HepG2 (cell line): ENCODE data around the gene VAV2. TPM values are rescaled to one million over a fixed set of nuclear protein-coding genes. Genes with fewer than 3 reads are reported as not detected.

Experiments used
- ATAC-seq: fragments of 200-7000 bp; cut with Tn5 transposase; 3 replicates; pipeline ENCODE4 v1.9.1; 2020; ENCODE audit warnings: mild to moderate bottlenecking, moderate library complexity
- BruUV-seq: library from RNA; stranded (reverse); fragments of 400-500 nt; replicated peaks from 2 replicates; lab custom pipeline; 2021; lab: Mats Ljungman, UMichigan
- CTCF ChIA-PET: fragments of 300-600 bp; formaldehyde crosslinking; extraction: SDS; loops from one replicate; lab custom pipeline; 2021; ENCODE audit warnings: low total read pairs, inconsistent platforms, low intra/inter-chr PET ratio; lab: Yijun Ruan, JAX
- POLR2A ChIA-PET: fragments of 350-600 bp; sonication (Branson Sonifier 250); formaldehyde crosslinking; loops from one replicate; lab custom pipeline; 2020; ENCODE audit warnings: antibody characterized with exemption, inconsistent platforms; lab: Yijun Ruan, JAX
- DNase-seq: peaks from one replicate; pipeline ENCODE4 v3.0.0-alpha.2; 2015; ENCODE audit warnings: low spot score
- FAIRE-seq: peaks from 3 replicates; lab custom pipeline; 2011; peaks lifted over from hg19 to GRCh38; lab: Jason Lieb, UNC
- H2AFZ ChIP-seq: one replicate; pipeline ENCODE4 v1.6.1; 2011; ENCODE audit warnings: low read length, inconsistent platforms
- H3K27ac ChIP-seq: fragments of 300-600 bp; 3 replicates; pipeline ENCODE4 v1.8.0; 2011; ENCODE audit warnings: mixed run types, mild to moderate bottlenecking, mixed read lengths, low read length, inconsistent platforms; ENCODE audit not compliant: insufficient read depth; ENCODE audit errors: extremely low read length
- H3K27me3 ChIP-seq, 2 experiments: fragments of 200-600 bp in 1 of 2; 2 replicates in 1 of 2; 3 replicates in 1 of 2; pipeline versions ENCODE4 v1.6.0 to v1.8.0; 2011; ENCODE audit warnings: low read length in 2 of 2, mild to moderate bottlenecking in 2 of 2, moderate library complexity in 2 of 2, inconsistent platforms in 1 of 2; ENCODE audit not compliant: insufficient read depth in 2 of 2, control insufficient read depth in 1 of 2
- H3K36me3 ChIP-seq, 2 experiments: fragments of 200-600 bp in 1 of 2; replicated peaks in 1 of 2; 2 replicates in 1 of 2; 3 replicates in 1 of 2; pipeline versions ENCODE4 v1.5.1 to v1.8.0; 2011; ENCODE audit warnings: low read length in 2 of 2, inconsistent platforms in 1 of 2; ENCODE audit not compliant: insufficient read depth in 2 of 2, control insufficient read depth in 1 of 2
- H3K4me1 ChIP-seq: 2 replicates; pipeline ENCODE4 v1.5.1; 2012; ENCODE audit warnings: low read length, inconsistent platforms; ENCODE audit not compliant: insufficient read depth
- H3K4me2 ChIP-seq: 2 replicates; pipeline ENCODE4 v1.6.0; 2011; ENCODE audit warnings: low read depth, low read length, inconsistent platforms
- H3K4me3 ChIP-seq, 3 experiments: fragments of 200-600 bp in 1 of 3; sonication (generic), shearing (Covaris generic) in 1 of 3; replicated peaks in 1 of 3; 2 replicates each; pipeline ENCODE4 v1.5.1; 2011 to 2016; ENCODE audit warnings: low read length in 3 of 3, inconsistent platforms in 2 of 3, low read depth in 2 of 3, mild to moderate bottlenecking in 2 of 3, control low read depth in 1 of 3, mixed read lengths in 1 of 3; ENCODE audit not compliant: insufficient read depth in 1 of 3
- H3K79me2 ChIP-seq: one replicate; pipeline ENCODE4 v1.6.1; 2011; ENCODE audit warnings: low read length, inconsistent platforms; ENCODE audit not compliant: insufficient read depth
- H3K9ac ChIP-seq: 2 replicates; pipeline ENCODE4 v1.6.0; 2011; ENCODE audit warnings: mild to moderate bottlenecking, low read depth, low read length, inconsistent platforms; ENCODE audit not compliant: insufficient read depth
- H3K9me3 ChIP-seq: 2 replicates; pipeline ENCODE4 v1.5.1; 2012; ENCODE audit warnings: mild to moderate bottlenecking, low read length
- H4K20me1 ChIP-seq: 2 replicates; pipeline ENCODE4 v1.6.0; 2011; ENCODE audit warnings: inconsistent platforms, mild to moderate bottlenecking, low read length, moderate library complexity; ENCODE audit not compliant: insufficient read depth
- ELF1 ChIP-seq: sonication (generic); formaldehyde crosslinking; IDR thresholded peaks from 2 replicates; pipeline ENCODE4 v1.4.0; 2020; ENCODE audit warnings: missing genetic modification reagents
- EZH2 ChIP-seq: conservative IDR thresholded peaks from 2 replicates; pipeline ENCODE4 v1.6.1; 2012; ENCODE audit warnings: mild to moderate bottlenecking, low read depth, low read length, moderate library complexity
- MNT ChIP-seq: fragments of 450-650 bp; IDR thresholded peaks from 2 replicates; pipeline ENCODE4 v1.6.1; 2016
- PCBP1 ChIP-seq: fragments of 200-400 bp; formaldehyde crosslinking; IDR thresholded peaks from 2 replicates; pipeline ENCODE4 v1.6.1; 2017; ENCODE audit warnings: mild to moderate bottlenecking, low read depth, low read length, borderline replicate concordance
- POLR2A ChIP-seq, 2 experiments: IDR thresholded peaks; 2 replicates each; pipeline ENCODE4 v1.6.1; 2011; ENCODE audit warnings: low read depth in 2 of 2, low read length in 2 of 2, mild to moderate bottlenecking in 1 of 2, moderate library complexity in 1 of 2; ENCODE audit not compliant: insufficient read depth in 1 of 2
- RBM22 ChIP-seq: fragments of 200-400 bp; formaldehyde crosslinking; optimal IDR thresholded peaks from 2 replicates; pipeline ENCODE3; 2017; ENCODE audit warnings: mild to moderate bottlenecking, low read length, moderate library complexity
- RFX1 ChIP-seq: fragments of 450-650 bp; IDR thresholded peaks from 2 replicates; pipeline ENCODE4 v1.6.1; 2017
- ZFY ChIP-seq: sonication (generic); formaldehyde crosslinking; IDR thresholded peaks from 2 replicates; pipeline ENCODE4 v1.4.0; 2020; ENCODE audit warnings: missing genetic modification reagents
- ZNF138 ChIP-seq: sonication (generic); formaldehyde crosslinking; IDR thresholded peaks from 2 replicates; pipeline ENCODE4 v1.5.0; 2020; ENCODE audit warnings: mild to moderate bottlenecking, low read depth, missing genetic modification reagents
- ZNF274 ChIP-seq: sonication (generic); formaldehyde crosslinking; IDR thresholded peaks from 2 replicates; pipeline ENCODE4 v1.5.1; 2020; ENCODE audit warnings: mild to moderate bottlenecking, missing genetic modification reagents
- ZNF331 ChIP-seq: sonication (generic); formaldehyde crosslinking; IDR thresholded peaks from 2 replicates; pipeline ENCODE4 v1.4.0; 2020; ENCODE audit warnings: missing genetic modification reagents
- ZNF414 ChIP-seq: sonication (generic); formaldehyde crosslinking; IDR thresholded peaks from 2 replicates; pipeline ENCODE4 v1.5.0; 2020; ENCODE audit warnings: missing genetic modification reagents
- ZNF547 ChIP-seq: sonication (generic); formaldehyde crosslinking; IDR thresholded peaks from 2 replicates; pipeline ENCODE4 v1.5.1; 2020; ENCODE audit warnings: mild to moderate bottlenecking, missing genetic modification reagents
- WGBS: methylation state at CpG from one replicate; pipeline ENCODE4 v1.1.6; 2017; ENCODE audit warnings: low lambda C conversion rate; 5-methylcytosine and 5-hydroxymethylcytosine counted together
- in situ Hi-C: cut with HindIII; loops from 2 replicates; pipeline ENCODE4 v1.10.0; 2017; ENCODE audit warnings: low pct_unique_long_range_greater_than_20kb; ENCODE audit not compliant: extremely low pct_ligation_motif_present
- intact Hi-C: fragments of 100-400 bp; cut with micrococcal nuclease; formaldehyde crosslinking; loops from one replicate; pipeline ENCODE4 v1.10.0; 2022; ENCODE audit not compliant: unreplicated experiment
- polyA plus RNA-seq, 8 experiments: library from polyadenylated mRNA; depleted of rRNA in 3 of 8; stranded (reverse) in 7 of 8; unstranded in 1 of 8; fragments of >200 nt; fragmentation: Illumina TruSeq in 4 of 8; extraction: Trizol in 4 of 8; gene quantifications; 2 replicates each; pipeline versions ENCODE4 v1.2.1 to v1.2.3, GENCODE V29; 2011 to 2016; ENCODE audit warnings: low read depth in 4 of 8, missing spikeins in 1 of 8, mixed read lengths in 1 of 8; ENCODE audit not compliant: insufficient read depth in 1 of 8
- total RNA-seq, 5 experiments: library from RNA; depleted of rRNA; stranded (reverse); fragments of >200 nt; fragmentation: Illumina TruSeq; extraction: Trizol; gene quantifications; 2 replicates each; pipeline ENCODE4 v1.2.3, GENCODE V29; 2016; ENCODE audit warnings: low read depth in 1 of 5
- TF ChIP-seq, protein P1 (sequence below): sonication (generic); formaldehyde crosslinking; IDR thresholded peaks from 2 replicates; pipeline ENCODE4 v1.5.0; 2020; ENCODE audit warnings: missing genetic modification reagents
- TF ChIP-seq, protein P2 (sequence below): fragments of 450-650 bp; IDR thresholded peaks from 2 replicates; pipeline ENCODE4 v1.6.1; 2017; ENCODE audit warnings: mild to moderate bottlenecking
- TF ChIP-seq, protein P3 (sequence below): sonication (generic); formaldehyde crosslinking; IDR thresholded peaks from 2 replicates; pipeline ENCODE4 v1.5.0; 2020; ENCODE audit warnings: missing genetic modification reagents, mild to moderate bottlenecking, borderline replicate concordance
- TF ChIP-seq, protein P4 (sequence below): sonication (generic); formaldehyde crosslinking; IDR thresholded peaks from 2 replicates; pipeline ENCODE4 v1.8.1; 2023; ENCODE audit warnings: mild to moderate bottlenecking, missing genetic modification reagents, borderline replicate concordance

The VAV2 gene
- total and polyA plus RNA-seq, 2 of the 13 experiments (the other 11 are each of a cell fraction or from before 2014, with no cell fraction given): 22.5 to 22.9 TPM

DNA sequence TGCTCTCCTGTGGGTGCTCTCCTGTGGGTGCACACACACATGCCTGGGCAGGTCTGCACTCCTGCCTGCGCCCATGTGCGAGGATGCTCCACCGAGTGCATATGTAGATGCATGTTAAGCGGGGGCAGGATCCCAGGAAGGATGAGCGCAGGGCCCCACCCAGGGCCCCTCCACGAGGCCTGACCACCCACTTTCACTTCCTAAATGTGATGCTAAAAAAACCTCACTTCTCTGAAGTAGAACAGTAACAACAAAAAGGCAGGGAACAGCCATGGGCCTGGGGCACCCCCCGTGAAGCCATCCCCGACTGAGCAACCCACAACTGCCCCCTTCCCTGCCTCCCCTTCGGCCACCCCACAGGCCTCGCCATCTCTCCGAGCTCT, 205.8 kb downstream of the VAV2 start (continued):
- no peak for TF ChIP-seq ZNF138 (CRISPR knock-in tag)
- TF ChIP-seq, protein P1, sequence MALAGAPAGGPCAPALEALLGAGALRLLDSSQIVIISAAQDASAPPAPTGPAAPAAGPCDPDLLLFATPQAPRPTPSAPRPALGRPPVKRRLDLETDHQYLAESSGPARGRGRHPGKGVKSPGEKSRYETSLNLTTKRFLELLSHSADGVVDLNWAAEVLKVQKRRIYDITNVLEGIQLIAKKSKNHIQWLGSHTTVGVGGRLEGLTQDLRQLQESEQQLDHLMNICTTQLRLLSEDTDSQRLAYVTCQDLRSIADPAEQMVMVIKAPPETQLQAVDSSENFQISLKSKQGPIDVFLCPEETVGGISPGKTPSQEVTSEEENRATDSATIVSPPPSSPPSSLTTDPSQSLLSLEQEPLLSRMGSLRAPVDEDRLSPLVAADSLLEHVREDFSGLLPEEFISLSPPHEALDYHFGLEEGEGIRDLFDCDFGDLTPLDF: no peak
- TF ChIP-seq, protein P2, sequence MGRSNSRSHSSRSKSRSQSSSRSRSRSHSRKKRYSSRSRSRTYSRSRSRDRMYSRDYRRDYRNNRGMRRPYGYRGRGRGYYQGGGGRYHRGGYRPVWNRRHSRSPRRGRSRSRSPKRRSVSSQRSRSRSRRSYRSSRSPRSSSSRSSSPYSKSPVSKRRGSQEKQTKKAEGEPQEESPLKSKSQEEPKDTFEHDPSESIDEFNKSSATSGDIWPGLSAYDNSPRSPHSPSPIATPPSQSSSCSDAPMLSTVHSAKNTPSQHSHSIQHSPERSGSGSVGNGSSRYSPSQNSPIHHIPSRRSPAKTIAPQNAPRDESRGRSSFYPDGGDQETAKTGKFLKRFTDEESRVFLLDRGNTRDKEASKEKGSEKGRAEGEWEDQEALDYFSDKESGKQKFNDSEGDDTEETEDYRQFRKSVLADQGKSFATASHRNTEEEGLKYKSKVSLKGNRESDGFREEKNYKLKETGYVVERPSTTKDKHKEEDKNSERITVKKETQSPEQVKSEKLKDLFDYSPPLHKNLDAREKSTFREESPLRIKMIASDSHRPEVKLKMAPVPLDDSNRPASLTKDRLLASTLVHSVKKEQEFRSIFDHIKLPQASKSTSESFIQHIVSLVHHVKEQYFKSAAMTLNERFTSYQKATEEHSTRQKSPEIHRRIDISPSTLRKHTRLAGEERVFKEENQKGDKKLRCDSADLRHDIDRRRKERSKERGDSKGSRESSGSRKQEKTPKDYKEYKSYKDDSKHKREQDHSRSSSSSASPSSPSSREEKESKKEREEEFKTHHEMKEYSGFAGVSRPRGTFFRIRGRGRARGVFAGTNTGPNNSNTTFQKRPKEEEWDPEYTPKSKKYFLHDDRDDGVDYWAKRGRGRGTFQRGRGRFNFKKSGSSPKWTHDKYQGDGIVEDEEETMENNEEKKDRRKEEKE: no peak
- no peak for TF ChIP-seq ZFY (CRISPR knock-in tag)
- TF ChIP-seq ZNF547 (CRISPR knock-in tag): no peak

- H3K4me1 ChIP-seq: peaks cover 25% of the 10 kb centered on the region
- H3K9ac ChIP-seq: no peak overlapping the region
- no peaks in the 10 kb centered on the region; the same call in 1 of the 2 replicates for H4K20me1 ChIP-seq
- no peaks in the 10 kb centered on the region for H3K27me3 ChIP-seq
- H3K4me3 ChIP-seq: no peak overlapping the region
- H3K79me2 ChIP-seq: no peaks in the 10 kb centered on the region
- CTCF ChIA-PET: no interaction called here
- peaks cover 15 to 39% of the 10 kb centered on the region in 2 experiments; a peak in 4 of 5 replicates for H3K36me3 ChIP-seq
- FAIRE-seq (no peak), DNase-seq (no peak), ATAC-seq (no peak)
- intact Hi-C loops (no loop called here), in situ Hi-C loops (loop anchor here (5.0 kb wide), 1 partner anchor 206 kb away; the partner anchor contains the start of gene VAV2)
- H3K4me2 ChIP-seq: no peak overlapping the region
- no peaks in the 10 kb centered on the region for H3K9me3 ChIP-seq
- POLR2A ChIA-PET: no interaction called here
- no peak overlapping the region for H3K27ac ChIP-seq
- 98% methylated on average over 15 of the region's 16 CpGs for WGBS
- no TSS peak for BruUV-seq
- no peak overlapping the region for H2AFZ ChIP-seq
- no peak for TF ChIP-seq ZNF331 (CRISPR knock-in tag)
- TF ChIP-seq, protein P3, sequence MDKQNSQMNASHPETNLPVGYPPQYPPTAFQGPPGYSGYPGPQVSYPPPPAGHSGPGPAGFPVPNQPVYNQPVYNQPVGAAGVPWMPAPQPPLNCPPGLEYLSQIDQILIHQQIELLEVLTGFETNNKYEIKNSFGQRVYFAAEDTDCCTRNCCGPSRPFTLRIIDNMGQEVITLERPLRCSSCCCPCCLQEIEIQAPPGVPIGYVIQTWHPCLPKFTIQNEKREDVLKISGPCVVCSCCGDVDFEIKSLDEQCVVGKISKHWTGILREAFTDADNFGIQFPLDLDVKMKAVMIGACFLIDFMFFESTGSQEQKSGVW (CRISPR knock-in tag): no peak
- TF ChIP-seq EZH2: no peak
- no peak for TF ChIP-seq ZNF274
- TF ChIP-seq ZNF414: no peak
- peak; percentile 24 for TF ChIP-seq RBM22
- TF ChIP-seq ELF1: no peak
- TF ChIP-seq, protein P4, sequence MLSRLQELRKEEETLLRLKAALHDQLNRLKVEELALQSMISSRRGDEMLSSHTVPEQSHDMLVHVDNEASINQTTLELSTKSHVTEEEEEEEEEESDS: no peak
- TF ChIP-seq RFX1: no peak
- 0 out of 4 replicates have a peak, but pooled peaks of 1 of the 2 experiments have one; percentile 33 for TF ChIP-seq POLR2A (IDR thresholded peaks at IDR 0.05; ENCODE audit: insufficient read depth in 1 of 2, low read depth in 2 of 2, low read length in 2 of 2)
- peak; percentile 68; the same call in 1 of the 2 replicates for TF ChIP-seq MNT
- no peak for TF ChIP-seq PCBP1
These were observed 206.3 kb downstream of the VAV2 start for GRCh38 chr9:133785753-133786370.
